Keratinocyte (primary cell): ENCODE data around the gene TYRP1. TPM values are rescaled to one million over a fixed set of nuclear protein-coding genes. Genes with fewer than 3 reads are reported as not detected.

Experiments
- DNase-seq: peaks from one replicate; pipeline ENCODE4 v3.0.0-alpha.2; 2011; ENCODE audit warnings: low read depth, missing footprints, low spot score
- FAIRE-seq: peaks from 2 replicates; lab custom pipeline; 2011; peaks lifted over from hg19 to GRCh38; lab: Jason Lieb, UNC
- H2AFZ ChIP-seq: 2 replicates; pipeline ENCODE4 v1.6.0; 2012; ENCODE audit warnings: low read length, control low read depth, inconsistent platforms; ENCODE audit not compliant: control insufficient read depth
- H3K27ac ChIP-seq: 2 replicates; pipeline ENCODE4 v1.5.1; 2011; ENCODE audit warnings: low read length; ENCODE audit not compliant: control insufficient read depth, insufficient read depth
- H3K27me3 ChIP-seq: 3 replicates; pipeline ENCODE4 v1.6.0; 2011; ENCODE audit warnings: low read length; ENCODE audit not compliant: control insufficient read depth, insufficient read depth; ENCODE audit errors: extremely low read depth
- H3K36me3 ChIP-seq, 2 experiments: 2 replicates in 1 of 2; 3 replicates in 1 of 2; pipeline ENCODE4 v1.5.1; 2011; ENCODE audit warnings: low read length in 2 of 2, mild to moderate bottlenecking in 1 of 2; ENCODE audit not compliant: control insufficient read depth in 2 of 2, insufficient read depth in 2 of 2; ENCODE audit errors: extremely low read depth in 1 of 2
- H3K4me1 ChIP-seq: 3 replicates; pipeline ENCODE4 v1.5.1; 2011; ENCODE audit warnings: low read length; ENCODE audit not compliant: control insufficient read depth, insufficient read depth; ENCODE audit errors: extremely low read depth
- H3K4me2 ChIP-seq: 3 replicates; pipeline ENCODE4 v1.6.0; 2011; ENCODE audit warnings: low read depth, low read length; ENCODE audit not compliant: control insufficient read depth, insufficient read depth; ENCODE audit errors: extremely low read depth
- H3K4me3 ChIP-seq, 3 experiments: fragments of 200-600 bp in 1 of 3; sonication (generic) in 1 of 3; 2 replicates in 2 of 3; 3 replicates in 1 of 3; pipeline ENCODE4 v1.5.1; 2011 to 2016; ENCODE audit warnings: low read length in 3 of 3, mild to moderate bottlenecking in 3 of 3, control low read depth in 2 of 3, inconsistent platforms in 1 of 3, low read depth in 1 of 3, mixed read lengths in 1 of 3, mixed run types in 1 of 3, moderate library complexity in 1 of 3; ENCODE audit not compliant: control insufficient read depth in 2 of 3, insufficient read depth in 2 of 3; ENCODE audit errors: extremely low read depth in 1 of 3
- H3K79me2 ChIP-seq: 2 replicates; pipeline ENCODE4 v1.6.0; 2012; ENCODE audit warnings: low read length; ENCODE audit not compliant: control insufficient read depth, insufficient read depth
- H3K9ac ChIP-seq: 3 replicates; pipeline ENCODE4 v1.6.0; 2011; ENCODE audit warnings: low read length; ENCODE audit not compliant: control insufficient read depth, insufficient read depth; ENCODE audit errors: extremely low read depth
- H3K9me1 ChIP-seq: 3 replicates; pipeline ENCODE4 v1.6.0; 2011; ENCODE audit warnings: low read length; ENCODE audit not compliant: control insufficient read depth, insufficient read depth; ENCODE audit errors: extremely low read depth
- H3K9me3 ChIP-seq: 2 replicates; pipeline ENCODE4 v1.5.1; 2012; ENCODE audit warnings: low read depth, low read length; ENCODE audit not compliant: control insufficient read depth
- H4K20me1 ChIP-seq: 3 replicates; pipeline ENCODE4 v1.6.0; 2011; ENCODE audit warnings: low read length; ENCODE audit not compliant: control insufficient read depth, insufficient read depth; ENCODE audit errors: extremely low read depth
- EZH2 ChIP-seq: IDR thresholded peaks from one replicate; pipeline ENCODE4 v1.6.1; 2012; ENCODE audit warnings: inconsistent platforms, mild to moderate bottlenecking, low read length, moderate library complexity
- dilution Hi-C: fragments of 300-500 bp; cut with MboI; formaldehyde crosslinking; loops from one replicate; pipeline ENCODE4 v1.7.0; 2020; ENCODE audit warnings: low sequenced_read_pairs; ENCODE audit not compliant: extremely low pct_ligation_motif_present
- polyA plus RNA-seq, 5 experiments: library from polyadenylated mRNA; depleted of rRNA in 3 of 5; stranded (reverse) in 3 of 5; stranded (forward) in 1 of 5; unstranded in 1 of 5; fragments of >200 nt; gene quantifications; 1 replicate in 1 of 5; 2 replicates in 3 of 5; 3 replicates in 1 of 5; pipeline versions ENCODE4 v1.2.1 to v1.2.3, GENCODE V29; 2011 to 2012; ENCODE audit warnings: missing spikeins in 2 of 5, low read depth in 1 of 5, low replicate concordance in 1 of 5
- TF ChIP-seq, protein P1 (sequence below), 3 experiments: IDR thresholded peaks in 1 of 3; conservative IDR thresholded peaks in 1 of 3; optimal IDR thresholded peaks in 1 of 3; 2 replicates in 2 of 3; 3 replicates in 1 of 3; pipeline versions ENCODE3 to v1.5.1; 2011; ENCODE audit warnings: low read length in 3 of 3, mild to moderate bottlenecking in 3 of 3, moderate library complexity in 2 of 3, control low read depth in 1 of 3, inconsistent platforms in 1 of 3; ENCODE audit not compliant: insufficient read depth in 2 of 3; ENCODE audit errors: extremely low read depth in 1 of 3

The TYRP1 gene
- polyA plus RNA-seq, 1 donor (not counting 4 experiments of a cell fraction or from before 2014, with no cell fraction given): 0.50 TPM

DNA sequence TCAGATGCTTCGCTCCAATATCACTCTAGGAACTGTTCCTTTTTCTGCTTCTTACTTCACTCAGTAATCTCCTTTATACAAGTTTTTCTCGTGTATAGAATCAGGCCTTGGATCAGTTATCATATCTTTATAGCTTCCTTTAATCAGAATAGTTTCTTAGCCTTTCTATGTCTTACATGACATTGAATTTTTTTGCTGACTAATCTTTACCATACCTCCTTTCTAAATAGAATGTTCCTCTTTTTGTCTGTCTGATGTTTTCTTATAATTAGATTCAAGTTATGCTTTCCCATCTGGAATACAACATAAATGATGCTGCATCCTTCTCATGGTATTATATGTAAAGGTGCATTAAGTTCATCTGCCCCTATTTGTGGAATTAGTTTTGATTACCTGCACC is 40.2 kb upstream of the TYRP1 start:
- dilution Hi-C loops: no loop called here
- H2AFZ ChIP-seq: no peak overlapping the region
- H3K27ac ChIP-seq: no peak overlapping the region
- no peak overlapping the region for H3K9ac ChIP-seq
- no peak for FAIRE-seq
- no peak for DNase-seq
- no peaks in the 10 kb centered on the region for H3K4me1 ChIP-seq
- H3K9me3 ChIP-seq: no peaks in the 10 kb centered on the region
- H3K9me1 ChIP-seq: no peaks in the 10 kb centered on the region
- H3K79me2 ChIP-seq: no peaks in the 10 kb centered on the region
- no peaks in the 10 kb centered on the region for H3K36me3 ChIP-seq
- H3K27me3 ChIP-seq: no peaks in the 10 kb centered on the region
- TF ChIP-seq, protein P1, sequence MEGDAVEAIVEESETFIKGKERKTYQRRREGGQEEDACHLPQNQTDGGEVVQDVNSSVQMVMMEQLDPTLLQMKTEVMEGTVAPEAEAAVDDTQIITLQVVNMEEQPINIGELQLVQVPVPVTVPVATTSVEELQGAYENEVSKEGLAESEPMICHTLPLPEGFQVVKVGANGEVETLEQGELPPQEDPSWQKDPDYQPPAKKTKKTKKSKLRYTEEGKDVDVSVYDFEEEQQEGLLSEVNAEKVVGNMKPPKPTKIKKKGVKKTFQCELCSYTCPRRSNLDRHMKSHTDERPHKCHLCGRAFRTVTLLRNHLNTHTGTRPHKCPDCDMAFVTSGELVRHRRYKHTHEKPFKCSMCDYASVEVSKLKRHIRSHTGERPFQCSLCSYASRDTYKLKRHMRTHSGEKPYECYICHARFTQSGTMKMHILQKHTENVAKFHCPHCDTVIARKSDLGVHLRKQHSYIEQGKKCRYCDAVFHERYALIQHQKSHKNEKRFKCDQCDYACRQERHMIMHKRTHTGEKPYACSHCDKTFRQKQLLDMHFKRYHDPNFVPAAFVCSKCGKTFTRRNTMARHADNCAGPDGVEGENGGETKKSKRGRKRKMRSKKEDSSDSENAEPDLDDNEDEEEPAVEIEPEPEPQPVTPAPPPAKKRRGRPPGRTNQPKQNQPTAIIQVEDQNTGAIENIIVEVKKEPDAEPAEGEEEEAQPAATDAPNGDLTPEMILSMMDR (optimal IDR thresholded peaks at IDR 0.05 in 1 of 3, IDR thresholded peaks at IDR 0.05 in 1 of 3, conservative IDR thresholded peaks at IDR 0.05 in 1 of 3; ENCODE audit: extremely low read depth in 1 of 3, insufficient read depth in 2 of 3, low read length in 3 of 3): no peak
- TF ChIP-seq EZH2: no peak
- H3K4me2 ChIP-seq: no peak overlapping the region
- no peaks in the 10 kb centered on the region for H4K20me1 ChIP-seq
- no peak overlapping the region for H3K4me3 ChIP-seq

DNA sequence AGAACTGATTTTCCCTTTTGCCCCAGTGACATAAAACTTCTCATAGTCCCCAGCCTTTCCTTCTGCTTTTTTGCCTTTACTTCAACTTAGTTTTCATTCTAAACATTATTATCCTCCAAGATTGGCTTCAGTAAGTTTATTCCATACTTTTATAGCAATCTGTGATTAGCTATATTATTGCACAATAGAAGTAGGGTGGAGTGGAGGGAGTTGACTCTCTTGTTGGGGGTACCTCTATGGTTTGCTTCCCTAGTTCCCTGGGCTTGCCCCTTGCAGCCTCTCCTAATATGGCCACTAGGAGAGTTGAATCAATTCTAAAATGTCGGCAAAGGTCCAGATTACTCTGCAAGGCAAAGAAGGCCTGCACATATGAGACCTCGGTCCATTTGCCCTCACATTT is 36.4 kb upstream of the TYRP1 start:
- H3K9ac ChIP-seq: no peak overlapping the region
- H3K4me3 ChIP-seq: no peak overlapping the region
- no peak for TF ChIP-seq EZH2
- TF ChIP-seq, protein P1 (optimal IDR thresholded peaks at IDR 0.05 in 1 of 3, IDR thresholded peaks at IDR 0.05 in 1 of 3, conservative IDR thresholded peaks at IDR 0.05 in 1 of 3; ENCODE audit: extremely low read depth in 1 of 3, insufficient read depth in 2 of 3, low read length in 3 of 3): no peak
- DNase-seq (no peak), FAIRE-seq (no peak)
- H4K20me1 ChIP-seq: no peaks in the 10 kb centered on the region
- no peaks in the 10 kb centered on the region for H3K9me1 ChIP-seq
- dilution Hi-C loops: no loop called here
- H3K9me3 ChIP-seq: no peaks in the 10 kb centered on the region
- no peaks in the 10 kb centered on the region for H3K36me3 ChIP-seq
- H3K79me2 ChIP-seq: no peaks in the 10 kb centered on the region
- no peak overlapping the region for H3K27ac ChIP-seq
- no peak overlapping the region for H3K4me2 ChIP-seq
- peaks cover 8% of the 10 kb centered on the region for H3K4me1 ChIP-seq
- no peaks in the 10 kb centered on the region for H3K27me3 ChIP-seq
- no peak overlapping the region for H2AFZ ChIP-seq
